GM12874 (cell line): ENCODE data around the gene NSUN2.
A peak's percentile ranks its signal among the peaks of the same experiment; 100 is the strongest.

Source experiments
- TF ChIP-seq, protein P1 (sequence below): IDR thresholded peaks from 2 replicates; pipeline ENCODE4 v1.5.1; 2011; ENCODE audit warnings: low read depth, mild to moderate bottlenecking, control low read depth, low read length, moderate library complexity; ENCODE audit not compliant: insufficient read depth

The NSUN2 gene

DNA sequence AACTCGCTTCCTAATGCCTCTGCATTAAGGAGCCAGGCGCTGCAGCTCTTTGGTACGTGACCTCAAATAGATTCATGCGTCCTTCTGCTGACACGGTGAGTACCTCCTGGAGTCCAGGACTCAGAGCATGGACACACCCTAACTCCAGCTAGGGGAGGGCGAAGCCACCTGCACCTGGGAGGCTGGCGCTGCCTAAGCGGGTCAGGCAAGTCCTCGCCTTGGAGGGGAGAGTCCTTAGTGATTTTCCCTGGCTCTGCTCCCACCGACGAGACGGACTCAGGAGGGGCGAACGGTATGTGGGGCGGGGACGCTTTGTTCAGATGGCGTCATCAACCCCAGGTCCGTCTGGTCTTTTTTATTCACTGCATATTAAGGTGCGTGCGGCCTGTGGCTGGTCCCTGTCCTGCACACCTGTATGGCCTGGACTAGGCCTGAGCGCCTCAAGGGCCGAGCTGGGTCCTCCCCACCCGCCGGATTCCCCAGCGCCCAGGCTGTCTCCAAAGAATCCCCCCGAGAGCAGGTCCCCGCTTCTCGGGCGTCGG lies 50.3 kb downstream of the NSUN2 start:
- TF ChIP-seq, protein P1, sequence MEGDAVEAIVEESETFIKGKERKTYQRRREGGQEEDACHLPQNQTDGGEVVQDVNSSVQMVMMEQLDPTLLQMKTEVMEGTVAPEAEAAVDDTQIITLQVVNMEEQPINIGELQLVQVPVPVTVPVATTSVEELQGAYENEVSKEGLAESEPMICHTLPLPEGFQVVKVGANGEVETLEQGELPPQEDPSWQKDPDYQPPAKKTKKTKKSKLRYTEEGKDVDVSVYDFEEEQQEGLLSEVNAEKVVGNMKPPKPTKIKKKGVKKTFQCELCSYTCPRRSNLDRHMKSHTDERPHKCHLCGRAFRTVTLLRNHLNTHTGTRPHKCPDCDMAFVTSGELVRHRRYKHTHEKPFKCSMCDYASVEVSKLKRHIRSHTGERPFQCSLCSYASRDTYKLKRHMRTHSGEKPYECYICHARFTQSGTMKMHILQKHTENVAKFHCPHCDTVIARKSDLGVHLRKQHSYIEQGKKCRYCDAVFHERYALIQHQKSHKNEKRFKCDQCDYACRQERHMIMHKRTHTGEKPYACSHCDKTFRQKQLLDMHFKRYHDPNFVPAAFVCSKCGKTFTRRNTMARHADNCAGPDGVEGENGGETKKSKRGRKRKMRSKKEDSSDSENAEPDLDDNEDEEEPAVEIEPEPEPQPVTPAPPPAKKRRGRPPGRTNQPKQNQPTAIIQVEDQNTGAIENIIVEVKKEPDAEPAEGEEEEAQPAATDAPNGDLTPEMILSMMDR: no peak

DNA sequence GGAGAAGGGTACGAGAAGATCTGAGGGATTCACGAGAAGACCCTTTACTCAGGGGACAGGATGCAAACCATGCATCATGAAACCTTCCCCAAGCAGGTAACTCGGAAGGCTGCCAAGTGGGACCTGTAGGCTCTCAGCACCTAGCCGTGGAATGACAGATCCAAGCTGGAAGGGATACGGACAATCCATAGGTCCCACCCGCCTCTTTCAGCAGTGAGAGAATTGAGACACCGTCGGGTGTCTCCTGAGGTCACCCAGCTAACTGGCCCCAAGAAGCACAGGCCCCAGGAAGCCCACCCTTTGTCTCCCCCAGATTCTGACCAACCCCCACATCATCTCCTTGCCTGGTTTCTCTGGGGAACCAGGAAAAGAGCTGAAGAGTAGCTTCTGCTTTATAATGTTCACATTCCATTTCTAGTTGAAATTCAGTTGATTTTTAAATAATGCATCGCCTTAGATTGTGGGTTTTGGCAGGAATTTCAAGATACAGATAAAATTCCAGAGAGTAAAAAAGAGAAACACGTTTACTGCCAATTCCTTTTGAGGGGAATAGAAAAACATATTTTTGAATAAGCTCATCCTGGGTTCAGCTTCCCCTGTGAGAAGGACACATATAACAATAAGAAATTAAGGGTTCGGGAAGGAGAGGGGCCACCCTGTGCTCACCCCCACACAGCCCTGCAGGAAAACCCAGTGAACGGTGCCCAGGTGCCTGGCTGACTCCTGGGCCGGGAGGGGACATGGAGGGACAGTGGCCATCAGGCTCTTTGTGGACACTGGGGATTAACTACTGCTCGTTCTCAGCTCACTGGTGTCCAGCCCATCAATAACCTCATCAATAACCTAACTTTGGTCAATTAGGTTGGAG lies 51.1 kb downstream of the NSUN2 start:
- TF ChIP-seq, protein P1: no peak

DNA sequence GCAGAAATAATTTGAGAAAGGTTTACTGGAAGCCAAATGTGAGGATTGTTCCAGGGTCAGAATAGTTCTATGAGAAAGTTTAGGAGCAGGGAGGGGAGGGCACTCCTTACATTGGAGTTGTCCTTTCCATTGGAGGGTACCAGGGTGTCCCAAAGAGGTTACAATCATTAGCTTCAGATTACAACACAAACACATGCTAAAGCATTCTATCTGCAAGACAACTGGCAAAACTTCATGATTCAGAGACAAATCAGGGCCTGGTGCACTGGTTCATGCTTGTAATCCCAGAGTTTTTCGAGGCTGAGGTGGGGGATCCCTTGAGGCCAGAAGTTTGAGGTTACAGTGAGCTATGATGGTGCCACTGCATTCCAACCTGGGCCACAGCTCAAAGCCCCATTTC lies 51.8 kb downstream of the NSUN2 start:
- TF ChIP-seq, protein P1: no peak

DNA sequence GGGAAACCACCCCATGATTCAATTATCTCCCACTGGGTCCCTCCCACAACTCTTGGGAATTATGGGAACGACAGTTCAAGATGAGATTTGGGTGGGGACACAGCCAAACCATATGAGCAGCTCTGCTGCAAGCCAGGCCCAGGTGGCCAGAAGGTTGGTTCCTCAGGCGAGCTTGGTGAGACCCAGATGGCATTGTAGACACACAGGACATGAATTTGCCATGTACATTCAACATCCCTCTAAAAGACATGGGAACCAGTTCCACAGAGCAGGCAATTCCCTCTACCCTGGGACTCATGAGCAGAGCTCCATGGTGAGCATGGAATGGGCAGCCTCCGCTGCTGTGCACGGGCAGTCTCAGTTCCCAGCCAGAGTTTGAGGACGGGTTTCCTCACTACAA lies 53.3 kb downstream of the NSUN2 start:
- TF ChIP-seq, protein P1: no peak

DNA sequence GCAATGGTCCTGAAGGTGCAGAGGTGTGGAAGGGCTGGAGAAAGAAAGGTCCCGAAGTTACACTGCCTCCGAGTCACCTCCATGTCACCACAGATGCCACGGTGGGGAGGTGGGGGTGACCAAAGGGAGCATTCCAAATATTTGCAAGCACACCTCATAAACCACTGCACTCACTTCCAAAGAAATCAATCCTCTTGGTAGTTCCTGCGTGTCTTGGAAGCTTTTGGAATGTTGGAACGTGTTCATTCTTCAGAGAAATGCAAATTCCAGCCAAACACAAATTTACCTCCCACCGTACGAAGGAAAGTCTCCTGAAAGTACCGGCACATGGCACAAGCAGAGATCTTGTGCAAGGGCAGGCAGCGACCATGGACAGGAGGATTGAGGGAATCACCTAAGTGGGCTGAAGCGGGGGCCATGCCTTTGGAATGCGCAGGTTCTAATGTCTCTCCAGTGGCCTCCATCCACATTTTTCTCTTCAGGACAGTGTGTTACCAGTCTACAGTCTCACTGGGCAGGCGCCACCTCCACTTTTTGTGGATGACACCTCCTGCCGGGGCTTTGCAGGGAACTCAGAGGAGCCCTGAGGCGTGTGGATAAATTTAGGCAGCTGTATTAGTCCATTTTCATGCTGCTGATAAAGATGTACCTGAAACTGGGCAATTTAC lies 54.0 kb downstream of the NSUN2 start:
- TF ChIP-seq, protein P1: no peak

DNA sequence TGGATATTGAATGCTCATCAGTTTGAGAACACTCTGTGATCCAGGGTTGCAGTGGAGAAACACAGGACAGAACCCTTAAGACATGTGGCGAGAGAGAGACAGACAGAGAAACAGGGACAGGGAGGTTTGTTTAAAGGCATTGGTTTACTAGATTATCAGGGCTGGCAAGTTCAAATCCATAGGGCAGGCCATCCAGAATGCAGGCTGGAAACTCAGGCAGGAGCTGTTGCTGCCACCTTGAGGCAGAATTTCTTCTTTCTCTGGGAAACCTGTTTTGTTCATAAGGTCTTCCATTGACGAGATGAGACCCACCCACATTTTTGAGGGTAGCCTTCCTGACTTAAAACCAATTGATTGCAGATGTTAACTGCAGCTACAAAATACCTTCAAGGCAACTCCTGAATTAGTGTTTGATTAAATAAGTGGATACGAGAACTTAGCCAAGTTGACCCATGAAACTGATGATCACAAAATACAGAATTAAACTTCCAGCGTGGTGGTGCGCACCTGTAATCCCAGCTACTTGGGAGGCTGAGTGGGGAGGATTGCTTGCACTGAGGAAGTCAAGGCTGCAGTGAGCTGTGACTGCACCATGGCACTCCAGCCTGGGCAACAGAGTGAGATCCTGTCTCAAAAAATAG lies 55.9 kb downstream of the NSUN2 start:
- TF ChIP-seq, protein P1: peak; percentile 47
